Measurements from ENCODE around the gene TAS1R2.
"Not testable (repeated sequence)": the region's sequence is repeated elsewhere in the genome, so short reads cannot be mapped to it uniquely, and the experiment has no call there.

Gene TAS1R2

GRCh38 chr1:18883636-18884418 lies 24.4 kb upstream of the TAS1R2 start:
- DNase-seq (ENCODE audit: low spot score), result peak; percentile 81

GRCh38 chr1:18883079-18883478 lies 23.6 kb upstream of the TAS1R2 start:
- no peak for DNase-seq (ENCODE audit: low spot score)

GRCh38 chr1:18882486-18882885 lies 23.0 kb upstream of the TAS1R2 start:
- DNase-seq (ENCODE audit: low spot score), result peak; percentile 75

- DNase-seq (ENCODE audit: low spot score), result no peak
These were observed 22.4 kb upstream of the TAS1R2 start for GRCh38 chr1:18881642-18882431.

GRCh38 chr1:18881164-18881563 lies 21.7 kb upstream of the TAS1R2 start:
- DNase-seq (ENCODE audit: low spot score), result no peak

- DNase-seq (ENCODE audit: low spot score), result no peak
These were observed 21.1 kb upstream of the TAS1R2 start for GRCh38 chr1:18880585-18880984.

GRCh38 chr1:18879791-18880309 lies 20.4 kb upstream of the TAS1R2 start:
- no peak for DNase-seq (ENCODE audit: low spot score)

- DNase-seq (ENCODE audit: low spot score), result no peak
These were observed 19.8 kb upstream of the TAS1R2 start for GRCh38 chr1:18879215-18879790.

- no peak for DNase-seq (ENCODE audit: low spot score)
These were observed 19.2 kb upstream of the TAS1R2 start for GRCh38 chr1:18878538-18879214.

- no peak for DNase-seq (ENCODE audit: low spot score)
These were observed 17.8 kb upstream of the TAS1R2 start for GRCh38 chr1:18877282-18877681.

- no peak for DNase-seq (ENCODE audit: low spot score)
These were observed 16.8 kb upstream of the TAS1R2 start for GRCh38 chr1:18876210-18876609.

GRCh38 chr1:18875796-18876128 lies 16.3 kb upstream of the TAS1R2 start:
- DNase-seq (ENCODE audit: low spot score), result no peak

- peak; percentile 93 for DNase-seq (ENCODE audit: low spot score)
These were observed 15.8 kb upstream of the TAS1R2 start for GRCh38 chr1:18875107-18875795.

GRCh38 chr1:18874600-18874999 lies 15.1 kb upstream of the TAS1R2 start:
- no peak for DNase-seq (ENCODE audit: low spot score)

- no peak for DNase-seq (ENCODE audit: low spot score)
These were observed 14.6 kb upstream of the TAS1R2 start for GRCh38 chr1:18874036-18874435.

- no peak for DNase-seq (ENCODE audit: low spot score)
These were observed 12.7 kb upstream of the TAS1R2 start for GRCh38 chr1:18872071-18872611.

- no peak for DNase-seq (ENCODE audit: low spot score)
These were observed 12.1 kb upstream of the TAS1R2 start for GRCh38 chr1:18871401-18872070.

- DNase-seq (ENCODE audit: low spot score), result no peak
These were observed 11.5 kb upstream of the TAS1R2 start for GRCh38 chr1:18870957-18871356.

- not testable (repeated sequence) for DNase-seq (ENCODE audit: low spot score)
These were observed 11.1 kb upstream of the TAS1R2 start for GRCh38 chr1:18870595-18870865.

- DNase-seq (ENCODE audit: low spot score), result no peak
These were observed 10.6 kb upstream of the TAS1R2 start for GRCh38 chr1:18869847-18870594.
